ENCODE data around the gene PSMF1. TPM values are rescaled to one million over a fixed set of nuclear protein-coding genes. Genes with fewer than 3 reads are reported as not detected.
A peak's percentile ranks its signal among the peaks of the same experiment; 100 is the strongest.
"Not testable (repeated sequence)": the region's sequence is repeated elsewhere in the genome, so short reads cannot be mapped to it uniquely, and the experiment has no call there.

PSMF1 gene
- total RNA-seq, 1 donor from 2014 or later = 131 TPM

DNA sequence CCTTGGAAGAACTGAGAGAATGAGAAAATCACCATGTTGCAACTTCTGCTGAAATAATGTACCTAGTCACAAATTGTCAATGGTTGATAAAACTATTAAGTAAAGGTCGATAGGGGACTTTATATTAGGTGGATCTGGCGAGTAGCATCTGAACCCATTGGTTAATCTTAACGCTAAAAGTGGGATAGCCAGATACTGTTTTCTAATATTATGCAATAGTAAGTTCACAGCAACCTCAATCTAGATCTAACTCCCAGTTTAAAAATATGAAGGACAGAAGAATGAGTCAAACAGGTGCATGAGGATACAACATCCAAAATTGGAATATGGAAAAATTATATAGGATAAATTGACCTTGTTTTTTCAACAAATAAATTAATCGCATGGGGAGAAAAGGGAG lies 18.8 kb downstream of the PSMF1 start:
- TF ChIP-seq, protein P1, sequence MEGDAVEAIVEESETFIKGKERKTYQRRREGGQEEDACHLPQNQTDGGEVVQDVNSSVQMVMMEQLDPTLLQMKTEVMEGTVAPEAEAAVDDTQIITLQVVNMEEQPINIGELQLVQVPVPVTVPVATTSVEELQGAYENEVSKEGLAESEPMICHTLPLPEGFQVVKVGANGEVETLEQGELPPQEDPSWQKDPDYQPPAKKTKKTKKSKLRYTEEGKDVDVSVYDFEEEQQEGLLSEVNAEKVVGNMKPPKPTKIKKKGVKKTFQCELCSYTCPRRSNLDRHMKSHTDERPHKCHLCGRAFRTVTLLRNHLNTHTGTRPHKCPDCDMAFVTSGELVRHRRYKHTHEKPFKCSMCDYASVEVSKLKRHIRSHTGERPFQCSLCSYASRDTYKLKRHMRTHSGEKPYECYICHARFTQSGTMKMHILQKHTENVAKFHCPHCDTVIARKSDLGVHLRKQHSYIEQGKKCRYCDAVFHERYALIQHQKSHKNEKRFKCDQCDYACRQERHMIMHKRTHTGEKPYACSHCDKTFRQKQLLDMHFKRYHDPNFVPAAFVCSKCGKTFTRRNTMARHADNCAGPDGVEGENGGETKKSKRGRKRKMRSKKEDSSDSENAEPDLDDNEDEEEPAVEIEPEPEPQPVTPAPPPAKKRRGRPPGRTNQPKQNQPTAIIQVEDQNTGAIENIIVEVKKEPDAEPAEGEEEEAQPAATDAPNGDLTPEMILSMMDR (IDR thresholded peaks at IDR 0.05) = no peak
- DNase-seq (no peak), ATAC-seq (no peak)
- intact Hi-C loops (cut with DNase I) = no loop called here
- Histone ChIP-seq H3K9me3 (no peaks in the 10 kb centered on the region), H3K27ac (no peak overlapping the region), H3K36me3 (peaks cover 91% of the 10 kb centered on the region), H3K27me3 (ENCODE audit: low read depth) (no peaks in the 10 kb centered on the region), H3K4me1 (no peaks in the 10 kb centered on the region), H3K4me3 (no peak overlapping the region)

DNA sequence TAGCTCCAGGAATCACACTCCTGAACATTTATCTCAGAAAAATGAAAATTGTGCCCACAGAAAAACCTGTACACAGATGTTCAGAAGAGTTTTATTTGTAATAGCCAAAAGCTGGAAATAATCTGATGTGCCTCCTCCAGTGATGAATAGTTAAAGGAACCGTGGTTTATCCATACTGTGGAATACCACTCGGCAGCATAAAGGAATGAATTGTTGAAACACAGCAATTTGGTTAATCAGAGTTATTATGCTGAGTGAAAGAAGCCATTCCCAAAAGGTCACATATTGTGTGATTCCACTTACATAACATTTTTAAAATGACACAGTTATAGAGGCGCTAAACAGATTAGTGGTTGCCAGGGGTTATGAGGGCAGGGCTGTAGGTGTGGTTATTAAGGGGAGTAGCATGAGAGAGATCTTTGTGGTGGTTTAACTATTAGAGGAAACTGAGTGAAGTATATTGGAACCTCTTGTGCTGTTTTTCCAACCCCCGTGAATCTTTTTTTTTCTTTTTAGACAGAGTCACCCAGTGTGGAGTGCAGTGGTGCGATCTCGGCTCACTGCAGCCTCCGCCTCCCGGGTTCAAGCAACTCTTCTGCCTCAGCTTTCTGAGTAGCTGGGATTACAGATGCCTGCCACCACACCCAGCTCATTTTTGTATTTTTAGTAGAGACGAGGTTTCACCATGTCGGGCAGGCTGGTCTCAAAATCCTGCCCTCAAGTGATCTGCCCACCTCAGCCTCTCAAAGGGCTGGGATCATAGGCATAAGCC lies 26.2 kb downstream of the PSMF1 start:
- TF ChIP-seq, protein P1 (IDR thresholded peaks at IDR 0.05) = no peak
- Histone ChIP-seq H3K4me1 (no peaks in the 10 kb centered on the region), H3K27ac (no peak overlapping the region), H3K27me3 (ENCODE audit: low read depth) (no peaks in the 10 kb centered on the region), H3K4me3 (no peak overlapping the region), H3K36me3 (peaks cover 84% of the 10 kb centered on the region), H3K9me3 (no peaks in the 10 kb centered on the region)
- ATAC-seq = no peak
- no peak for DNase-seq
- intact Hi-C loops (cut with DNase I) = no loop called here

DNA sequence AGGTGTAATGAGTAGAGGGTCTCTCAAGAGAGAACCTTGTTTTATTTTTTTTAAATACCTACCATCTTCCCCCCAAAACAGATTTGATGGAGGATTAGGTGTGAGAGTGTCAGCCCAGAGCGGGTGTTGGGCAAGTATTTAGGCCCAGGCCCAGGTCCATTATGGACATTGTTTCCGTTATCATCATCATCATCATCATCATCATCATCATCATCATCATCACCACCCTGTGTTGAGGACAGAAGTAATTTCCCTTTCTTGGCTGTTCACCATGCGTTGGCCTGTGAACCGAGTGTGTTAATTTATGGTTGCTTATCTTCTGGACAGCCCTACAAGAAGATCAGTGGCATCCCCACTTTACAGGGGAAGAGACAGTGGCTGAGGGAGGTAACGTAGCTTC lies 28.6 kb downstream of the PSMF1 start:
- no peaks in the 10 kb centered on the region for H3K9me3 ChIP-seq
- ATAC-seq (no peak), DNase-seq (no peak)
- no peak overlapping the region for H3K27ac ChIP-seq
- no peaks in the 10 kb centered on the region for H3K4me1 ChIP-seq
- intact Hi-C loops (cut with DNase I) = no loop called here
- no peaks in the 10 kb centered on the region for H3K27me3 ChIP-seq (ENCODE audit: low read depth)
- TF ChIP-seq, protein P1 (IDR thresholded peaks at IDR 0.05) = no peak
- no peak overlapping the region for H3K4me3 ChIP-seq
- H3K36me3 ChIP-seq = peaks cover 60% of the 10 kb centered on the region

DNA sequence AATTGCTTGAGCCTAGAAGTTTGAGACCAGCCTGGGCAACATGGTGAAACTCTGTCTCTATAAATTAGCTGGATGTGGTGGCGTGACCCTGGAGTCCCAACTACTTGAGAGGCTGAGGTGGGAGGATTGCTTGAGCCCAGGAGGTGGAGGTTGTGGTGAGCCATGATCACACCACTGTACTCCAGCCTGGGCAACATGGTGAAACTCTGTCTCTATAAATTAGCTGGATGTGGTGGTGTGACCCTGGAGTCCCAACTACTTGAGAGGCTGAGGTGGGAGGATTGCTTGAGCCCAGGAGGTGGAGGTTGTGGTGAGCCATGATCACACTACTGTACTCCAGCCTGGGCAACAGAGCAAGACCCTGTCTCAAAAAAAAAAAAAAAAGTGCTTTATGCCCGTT lies 31.4 kb downstream of the PSMF1 start:
- H3K4me3 ChIP-seq; H3K27ac ChIP-seq; intact Hi-C loops (cut with DNase I); DNase-seq; H3K9me3 ChIP-seq; H3K27me3 ChIP-seq (ENCODE audit: low read depth); H3K4me1 ChIP-seq: not testable (repeated sequence)
- peak in 1 of 2 donors; percentile 14 for ATAC-seq
- peaks cover 64% of the 10 kb centered on the region for H3K36me3 ChIP-seq

DNA sequence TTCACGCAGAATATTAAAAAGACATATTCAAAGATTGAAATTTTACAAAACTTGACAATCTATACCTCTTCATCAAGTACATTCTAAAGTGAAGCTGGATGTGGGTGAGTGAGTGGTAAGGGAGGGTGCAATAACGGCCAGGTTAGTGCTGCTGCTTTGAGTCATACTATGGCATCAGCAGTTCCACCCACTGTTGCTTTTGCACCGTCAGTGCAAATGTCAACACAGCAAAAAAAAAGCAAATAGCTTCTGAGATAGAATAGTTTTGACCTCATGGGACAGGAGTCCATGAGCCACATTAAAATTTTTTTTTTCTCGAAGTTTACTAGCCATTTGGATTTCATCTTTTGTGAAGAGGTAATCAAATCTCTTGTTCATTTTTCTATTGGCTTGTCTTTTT lies 31.8 kb downstream of the PSMF1 start:
- ATAC-seq = no peak
- H3K9me3 ChIP-seq = no peaks in the 10 kb centered on the region
- no peaks in the 10 kb centered on the region for H3K27me3 ChIP-seq (ENCODE audit: low read depth)
- H3K4me1 ChIP-seq = no peaks in the 10 kb centered on the region
- H3K36me3 ChIP-seq = peaks cover 64% of the 10 kb centered on the region
- no peak for DNase-seq
- intact Hi-C loops (cut with DNase I) = no loop called here
- no peak overlapping the region for H3K4me3 ChIP-seq
- no peak overlapping the region for H3K27ac ChIP-seq
- TF ChIP-seq, protein P1 (IDR thresholded peaks at IDR 0.05) = no peak

DNA sequence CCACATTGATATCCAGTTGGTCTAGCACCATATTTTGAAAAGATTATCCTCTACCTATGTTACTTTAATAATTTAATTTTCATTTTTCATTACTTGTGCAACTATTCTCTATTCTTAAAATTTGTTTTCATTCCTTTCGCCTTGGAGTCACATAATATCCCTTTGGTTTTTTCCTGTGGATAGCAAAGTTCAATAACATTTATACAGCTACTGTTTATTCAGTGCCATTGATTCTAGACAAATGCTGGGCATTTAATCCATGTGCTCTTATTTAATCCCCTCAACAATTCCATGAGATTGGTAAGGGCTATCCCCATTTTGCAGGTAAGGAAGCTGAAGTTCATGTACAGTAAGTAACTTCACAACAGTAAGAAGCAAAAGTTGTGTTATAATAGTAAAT lies 32.6 kb downstream of the PSMF1 start:
- Histone ChIP-seq H3K36me3 (peaks cover 64% of the 10 kb centered on the region), H3K4me1 (no peaks in the 10 kb centered on the region), H3K27ac (no peak overlapping the region), H3K27me3 (ENCODE audit: low read depth) (no peaks in the 10 kb centered on the region), H3K4me3 (no peak overlapping the region), H3K9me3 (no peaks in the 10 kb centered on the region)
- intact Hi-C loops (cut with DNase I) = no loop called here
- DNase-seq (no peak), ATAC-seq (no peak)
- TF ChIP-seq, protein P1 (IDR thresholded peaks at IDR 0.05) = no peak
